Hepatocyte (in vitro differentiated cells): ENCODE data around the gene HSBP1L1. TPM values are rescaled to one million over a fixed set of nuclear protein-coding genes. Genes with fewer than 3 reads are reported as not detected.

Source experiments
- DNase-seq: peaks from one replicate; pipeline ENCODE4 v3.0.0-alpha.2; 2016; ENCODE audit warnings: low spot score
- H2AFZ ChIP-seq: fragments of 200-600 bp; sonication (generic); 2 replicates; pipeline ENCODE4 v1.6.0; 2016; ENCODE audit warnings: antibody characterized with exemption, mild to moderate bottlenecking
- H3K27ac ChIP-seq: fragments of 200-600 bp; sonication (generic); 2 replicates; pipeline ENCODE4 v1.5.1; 2016; ENCODE audit warnings: mild to moderate bottlenecking
- H3K27me3 ChIP-seq: fragments of 200-600 bp; sonication (generic); 2 replicates; pipeline ENCODE4 v1.6.1; 2016
- H3K36me3 ChIP-seq: fragments of 200-600 bp; sonication (generic); replicated peaks from 2 replicates; pipeline ENCODE4 v1.5.1; 2016; ENCODE audit warnings: low read depth; ENCODE audit not compliant: insufficient read depth
- H3K4me1 ChIP-seq: fragments of 200-600 bp; sonication (generic); 2 replicates; pipeline ENCODE4 v1.5.1; 2016; ENCODE audit warnings: mild to moderate bottlenecking, moderate library complexity; ENCODE audit not compliant: insufficient read depth
- H3K4me2 ChIP-seq: fragments of 200-600 bp; sonication (generic); 2 replicates; pipeline ENCODE4 v1.6.0; 2016
- H3K4me3 ChIP-seq: fragments of 200-600 bp; sonication (generic); 2 replicates; pipeline ENCODE4 v1.5.1; 2016; ENCODE audit warnings: mild to moderate bottlenecking
- H3K79me2 ChIP-seq: fragments of 200-600 bp; sonication (generic); 2 replicates; pipeline ENCODE4 v1.6.0; 2017; ENCODE audit warnings: mild to moderate bottlenecking
- H3K9me2 ChIP-seq: fragments of 200-600 bp; sonication (generic); replicated peaks from 2 replicates; pipeline ENCODE4 v1.6.0; 2017; ENCODE audit warnings: mild to moderate bottlenecking; ENCODE audit not compliant: insufficient read depth
- H3K9me3 ChIP-seq: fragments of 200-600 bp; sonication (generic); 2 replicates; pipeline ENCODE4 v1.5.1; 2016; ENCODE audit warnings: low read depth, mild to moderate bottlenecking
- H4K20me1 ChIP-seq: fragments of 200-600 bp; sonication (generic); 2 replicates; pipeline ENCODE4 v1.6.0; 2016; ENCODE audit warnings: mild to moderate bottlenecking; ENCODE audit not compliant: insufficient read depth, poor library complexity, severe bottlenecking
- EZH2 ChIP-seq: fragments of 200-600 bp; sonication (generic); IDR thresholded peaks from 2 replicates; pipeline ENCODE4 v1.6.1; 2016; ENCODE audit warnings: antibody characterized with exemption, mild to moderate bottlenecking, borderline replicate concordance
- EZH2phosphoT487 ChIP-seq: fragments of 200-600 bp; sonication (generic); IDR thresholded peaks from one replicate; pipeline ENCODE4 v1.6.1; 2018; ENCODE audit warnings: antibody characterized with exemption, mild to moderate bottlenecking, low read depth, moderate library complexity; ENCODE audit not compliant: unreplicated experiment, severe bottlenecking
- WGBS: methylation state at CpG from one replicate; pipeline ENCODE4 v1.1.6; 2016; ENCODE audit warnings: low lambda C conversion rate; ENCODE audit errors: missing lambda C conversion rate; 5-methylcytosine and 5-hydroxymethylcytosine counted together
- polyA plus RNA-seq: library from polyadenylated mRNA; unstranded; fragments of >200 nt; fragmentation: Nextera tagmentation; extraction: Ambion mirVana; gene quantifications from 2 replicates; pipeline ENCODE4 v1.2.1, GENCODE V29; 2016
- total RNA-seq: library from RNA; depleted of rRNA; stranded (reverse); fragments of >200 nt; gene quantifications from 2 replicates; pipeline ENCODE4 v1.2.3, GENCODE V29; 2014
- TF ChIP-seq, protein P1 (sequence below): fragments of 200-600 bp; sonication (generic); IDR thresholded peaks from 2 replicates; pipeline ENCODE4 v1.5.1; 2016; ENCODE audit warnings: antibody characterized with exemption, mild to moderate bottlenecking; ENCODE audit not compliant: poor library complexity

HSBP1L1 gene
- total and polyA plus RNA-seq, 2 experiments from 2014 or later = 58.7 to 81.9 TPM

DNA sequence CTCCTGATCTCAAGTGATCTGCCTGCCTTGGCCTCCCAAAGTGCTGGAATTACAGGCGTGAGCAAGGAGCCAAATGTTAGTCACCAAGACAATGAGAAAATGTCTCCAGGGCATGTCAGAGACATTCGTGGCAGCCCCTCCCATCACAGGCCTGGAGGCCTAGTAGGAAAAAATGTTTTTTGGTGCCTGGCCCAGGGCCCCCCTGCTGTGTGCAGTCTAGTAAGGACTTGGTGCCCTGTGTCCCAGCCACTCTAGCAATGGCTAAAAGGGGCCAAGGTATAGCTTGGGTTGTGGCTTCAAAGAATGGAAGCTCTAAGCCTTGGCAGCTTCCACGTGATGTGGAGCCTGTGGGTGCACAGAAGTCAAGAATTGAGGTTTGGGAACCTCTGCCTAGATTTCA, 36.4 kb downstream of the HSBP1L1 start:
- TF ChIP-seq EZH2phosphoT487 = no peak
- TF ChIP-seq, protein P1, sequence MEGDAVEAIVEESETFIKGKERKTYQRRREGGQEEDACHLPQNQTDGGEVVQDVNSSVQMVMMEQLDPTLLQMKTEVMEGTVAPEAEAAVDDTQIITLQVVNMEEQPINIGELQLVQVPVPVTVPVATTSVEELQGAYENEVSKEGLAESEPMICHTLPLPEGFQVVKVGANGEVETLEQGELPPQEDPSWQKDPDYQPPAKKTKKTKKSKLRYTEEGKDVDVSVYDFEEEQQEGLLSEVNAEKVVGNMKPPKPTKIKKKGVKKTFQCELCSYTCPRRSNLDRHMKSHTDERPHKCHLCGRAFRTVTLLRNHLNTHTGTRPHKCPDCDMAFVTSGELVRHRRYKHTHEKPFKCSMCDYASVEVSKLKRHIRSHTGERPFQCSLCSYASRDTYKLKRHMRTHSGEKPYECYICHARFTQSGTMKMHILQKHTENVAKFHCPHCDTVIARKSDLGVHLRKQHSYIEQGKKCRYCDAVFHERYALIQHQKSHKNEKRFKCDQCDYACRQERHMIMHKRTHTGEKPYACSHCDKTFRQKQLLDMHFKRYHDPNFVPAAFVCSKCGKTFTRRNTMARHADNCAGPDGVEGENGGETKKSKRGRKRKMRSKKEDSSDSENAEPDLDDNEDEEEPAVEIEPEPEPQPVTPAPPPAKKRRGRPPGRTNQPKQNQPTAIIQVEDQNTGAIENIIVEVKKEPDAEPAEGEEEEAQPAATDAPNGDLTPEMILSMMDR = no peak
- no peak for TF ChIP-seq EZH2
- Histone ChIP-seq H3K4me3 (no peak overlapping the region), H3K4me2 (no peak overlapping the region), H4K20me1 (no peaks in the 10 kb centered on the region), H2AFZ (no peak overlapping the region), H3K4me1 (no peaks in the 10 kb centered on the region), H3K79me2 (no peaks in the 10 kb centered on the region), H3K36me3 (no peaks in the 10 kb centered on the region), H3K9me2 (no peaks in the 10 kb centered on the region), H3K9me3 (no peaks in the 10 kb centered on the region), H3K27ac (no peak overlapping the region), H3K27me3 (no peaks in the 10 kb centered on the region)
- WGBS = 77% methylated on average over 3 of the region's 3 CpGs
- no peak for DNase-seq

DNA sequence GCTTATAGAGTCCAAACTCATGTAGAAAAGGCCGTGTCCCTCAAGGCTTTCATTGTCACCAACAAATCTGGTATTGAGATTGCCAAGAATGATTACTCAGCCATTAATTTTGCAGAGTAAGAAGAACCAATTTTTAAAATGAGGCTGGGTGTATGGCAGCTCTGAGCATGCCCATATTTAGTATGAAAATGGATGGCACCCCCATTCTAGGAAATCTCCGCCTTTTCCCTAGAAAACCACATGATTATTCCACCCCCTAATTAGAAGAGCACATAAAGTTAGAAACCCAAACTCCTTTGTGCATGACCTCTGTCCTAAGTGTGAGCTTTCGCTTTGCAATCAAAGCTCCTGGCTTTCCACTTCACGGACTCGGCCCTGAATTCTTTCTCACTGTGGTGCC, 38.0 kb downstream of the HSBP1L1 start:
- Histone ChIP-seq H3K4me2 (no peak overlapping the region), H4K20me1 (no peaks in the 10 kb centered on the region), H3K9me3 (no peaks in the 10 kb centered on the region), H3K4me1 (no peaks in the 10 kb centered on the region), H3K79me2 (no peaks in the 10 kb centered on the region), H3K27me3 (no peaks in the 10 kb centered on the region), H3K36me3 (no peaks in the 10 kb centered on the region), H3K27ac (no peak overlapping the region), H3K9me2 (no peaks in the 10 kb centered on the region), H2AFZ (no peak overlapping the region), H3K4me3 (no peak overlapping the region)
- WGBS = 85% methylated on average over 5 of the region's 5 CpGs
- TF ChIP-seq EZH2 (no peak), EZH2phosphoT487 (no peak)
- TF ChIP-seq, protein P1 = no peak
- no peak for DNase-seq

DNA sequence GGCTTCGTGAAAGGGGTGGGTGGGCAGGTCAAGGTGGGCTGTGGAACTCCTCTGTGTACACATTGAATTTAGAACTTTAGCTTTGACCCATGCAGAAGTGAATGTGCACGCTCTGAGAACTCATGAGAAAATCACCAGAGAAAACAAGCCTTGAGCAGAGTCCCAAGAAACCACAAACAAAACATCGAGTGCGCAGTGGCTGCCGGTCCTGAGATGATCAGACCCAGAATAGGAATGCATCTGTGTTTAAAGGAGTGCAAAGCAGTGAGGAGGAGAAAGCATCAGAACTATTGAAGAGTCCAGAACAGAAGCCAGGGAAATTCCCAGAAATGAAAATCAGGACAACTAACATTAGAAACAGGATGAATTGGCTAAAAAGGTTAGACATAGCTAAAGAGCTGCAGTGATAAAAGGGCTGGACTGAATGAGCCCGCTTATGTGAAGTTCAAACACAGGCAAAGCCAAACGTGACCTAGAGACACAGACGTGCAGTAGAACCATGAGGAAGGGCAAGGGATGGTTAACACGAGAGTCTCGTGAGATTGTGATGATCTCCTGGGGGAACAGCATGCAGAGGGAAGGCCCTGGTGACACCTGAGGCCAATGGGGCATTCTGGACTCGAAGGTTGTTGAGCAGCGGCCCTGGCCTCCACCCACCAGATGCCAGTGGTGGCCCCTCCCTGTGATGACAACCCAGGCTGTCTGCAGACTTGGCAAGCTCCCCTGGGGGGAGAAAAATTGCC, 40.3 kb downstream of the HSBP1L1 start:
- no peak overlapping the region for H3K27ac ChIP-seq

More for the DNA sequence above, 40.3 kb downstream of the HSBP1L1 start:
- WGBS = 91% methylated on average over 12 of the region's 12 CpGs
- no peaks in the 10 kb centered on the region for H4K20me1 ChIP-seq
- H3K4me1 ChIP-seq = no peaks in the 10 kb centered on the region
- no peaks in the 10 kb centered on the region for H3K9me2 ChIP-seq
- no peaks in the 10 kb centered on the region for H3K36me3 ChIP-seq
- H3K4me2 ChIP-seq = no peak overlapping the region
- no peaks in the 10 kb centered on the region for H3K79me2 ChIP-seq
- TF ChIP-seq EZH2phosphoT487 = no peak
- no peak for TF ChIP-seq EZH2
- TF ChIP-seq, protein P1 = no peak
- no peak overlapping the region for H3K4me3 ChIP-seq
- H3K9me3 ChIP-seq = no peaks in the 10 kb centered on the region
- DNase-seq = no peak
- H2AFZ ChIP-seq = no peak overlapping the region
- no peaks in the 10 kb centered on the region for H3K27me3 ChIP-seq
